Measurements from ENCODE around the gene SPOCK2.
"Not testable (repeated sequence)": the region's sequence is repeated elsewhere in the genome, so short reads cannot be mapped to it uniquely, and the experiment has no call there.

Gene SPOCK2

DNA sequence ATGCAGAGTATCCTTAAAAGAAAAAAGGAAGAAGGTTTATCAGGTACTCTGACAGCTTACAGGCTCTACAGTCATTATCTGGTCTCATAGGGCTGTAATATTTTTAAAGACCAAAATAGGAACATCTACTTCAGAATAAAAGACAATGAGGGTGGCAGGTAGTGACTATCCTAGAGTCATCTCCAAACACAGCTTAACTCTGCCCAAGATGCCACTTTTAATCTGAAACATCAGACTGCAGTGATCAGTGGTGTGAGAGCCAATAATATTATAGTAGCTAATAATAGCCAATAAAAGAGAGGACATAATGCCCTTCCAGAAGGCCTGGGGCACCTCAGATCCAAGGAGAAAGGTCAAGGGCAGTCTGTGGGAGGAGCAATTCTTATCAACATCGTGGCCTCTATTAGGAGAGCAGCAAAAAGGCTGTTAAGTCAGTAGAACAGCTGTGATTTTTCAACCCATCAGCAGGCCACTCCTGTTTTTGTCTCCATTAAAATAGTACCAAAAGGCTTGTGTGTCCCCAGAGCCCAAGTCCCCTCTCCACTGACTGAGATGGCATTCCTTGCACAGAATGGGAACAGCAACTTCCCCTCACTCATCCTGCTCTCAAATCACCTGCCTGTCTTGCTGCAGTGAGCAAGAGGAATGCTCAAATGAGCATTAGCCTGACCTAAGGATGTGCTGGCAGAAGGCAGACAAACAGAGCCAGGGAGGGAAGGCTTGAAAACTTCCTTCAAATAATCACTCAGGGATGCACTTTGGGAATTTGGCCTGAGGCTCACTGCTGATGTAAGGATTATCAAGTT is 20.7 kb upstream of the SPOCK2 start:
- in situ Hi-C loops (cut with MboI; ENCODE audit: low sequenced_read_pairs): no loop called here

DNA sequence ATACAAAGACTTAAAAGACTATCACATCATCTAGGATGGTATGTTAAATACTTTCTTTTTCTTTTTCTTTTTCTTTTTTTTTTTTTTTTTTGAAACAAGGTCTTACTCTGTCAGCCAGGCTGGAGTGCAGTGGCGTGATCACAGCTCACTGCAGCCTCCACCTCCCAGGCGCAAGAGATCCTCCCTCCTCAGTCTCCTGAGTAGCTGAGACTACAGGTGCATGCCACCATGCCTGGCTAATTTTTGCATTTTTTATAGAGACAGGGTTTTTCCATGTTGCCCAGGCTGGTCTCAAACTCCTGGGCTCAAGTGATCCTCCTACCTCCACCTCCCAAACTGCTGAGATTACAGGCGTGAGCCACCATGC is 19.6 kb upstream of the SPOCK2 start:
- in situ Hi-C loops (cut with MboI; ENCODE audit: low sequenced_read_pairs): not testable (repeated sequence)

DNA sequence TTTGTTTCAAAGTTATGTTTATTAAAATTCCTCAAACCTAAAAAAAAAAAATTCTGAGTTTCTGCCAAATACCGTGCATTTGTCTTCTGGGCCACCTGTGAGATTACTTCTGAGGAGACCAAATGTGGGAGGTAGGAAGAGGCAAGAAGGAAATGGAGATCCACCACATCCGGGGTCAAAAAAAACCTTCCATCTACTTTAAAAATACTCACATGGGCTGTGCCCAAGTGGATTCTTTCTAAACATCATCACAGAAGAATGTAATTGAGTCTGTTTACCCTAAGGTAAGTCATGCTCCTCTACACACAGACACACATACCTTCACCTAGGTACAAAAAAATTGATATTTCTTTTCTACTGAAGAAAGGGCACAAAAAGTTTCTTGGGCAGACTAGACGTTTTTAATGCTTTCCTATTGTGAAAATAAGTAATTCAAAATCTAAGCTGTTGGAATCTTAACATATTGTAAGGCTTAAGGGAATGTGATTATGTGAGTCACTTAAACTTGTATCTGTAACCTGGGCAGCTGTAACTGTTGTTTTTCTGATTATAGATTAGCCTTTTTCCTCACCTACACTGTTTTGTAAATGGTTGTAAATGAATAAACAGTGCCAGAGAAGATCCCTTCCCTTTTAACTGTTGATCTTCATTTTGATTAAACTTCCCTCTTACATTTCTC is 19.1 kb upstream of the SPOCK2 start:
- in situ Hi-C loops (cut with MboI; ENCODE audit: low sequenced_read_pairs): no loop called here

DNA sequence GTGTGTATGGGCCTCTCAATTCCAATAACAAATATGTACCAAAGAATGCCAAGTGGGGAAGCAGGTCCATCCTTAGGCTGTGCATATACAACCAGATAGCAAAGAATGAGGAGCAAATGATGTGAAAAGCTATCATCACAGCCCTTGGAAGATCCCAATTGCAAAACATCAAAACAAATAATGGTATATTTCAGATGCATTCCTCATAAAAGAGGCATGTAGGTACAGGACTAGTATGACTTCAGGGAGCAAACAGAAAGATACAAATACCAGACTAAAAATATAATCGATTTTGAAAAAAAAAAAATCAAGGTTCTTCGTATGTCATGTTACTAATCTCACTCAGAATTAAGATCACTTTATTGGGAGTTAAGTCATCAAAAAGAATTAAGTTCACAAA is 18.5 kb upstream of the SPOCK2 start:
- in situ Hi-C loops (cut with MboI; ENCODE audit: low sequenced_read_pairs): no loop called here

DNA sequence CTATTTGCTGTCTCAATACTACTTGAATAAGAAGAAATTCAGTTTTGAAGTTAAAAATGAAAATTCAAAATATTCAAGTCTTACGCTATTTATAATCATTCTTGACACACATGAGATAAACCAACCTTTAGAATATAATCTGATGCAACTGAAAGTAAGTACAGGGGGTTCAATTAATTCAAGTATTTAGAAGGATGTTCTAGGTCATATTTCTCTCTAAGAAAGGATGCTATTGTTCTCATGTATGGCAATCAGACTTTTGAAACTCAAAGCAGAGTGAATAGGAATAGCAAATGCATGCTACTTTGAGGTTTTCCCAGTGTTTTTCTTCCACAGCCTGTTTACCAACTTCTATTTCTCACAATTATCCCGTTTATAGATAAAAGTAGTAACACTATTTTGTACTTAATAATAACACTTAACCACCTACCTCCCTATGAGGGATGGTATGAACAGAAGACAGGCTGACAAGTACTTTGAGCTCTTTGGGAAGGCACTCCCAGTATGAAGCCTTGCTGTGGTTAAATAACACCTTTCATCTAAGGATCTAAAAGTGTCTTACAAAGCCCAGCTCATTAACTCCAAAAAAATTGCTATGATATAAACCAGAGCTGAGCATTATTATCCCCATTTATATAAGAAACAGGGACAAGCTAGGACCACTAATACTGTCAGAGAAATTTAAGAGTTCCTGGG is 18.0 kb upstream of the SPOCK2 start:
- in situ Hi-C loops (cut with MboI; ENCODE audit: low sequenced_read_pairs): no loop called here

DNA sequence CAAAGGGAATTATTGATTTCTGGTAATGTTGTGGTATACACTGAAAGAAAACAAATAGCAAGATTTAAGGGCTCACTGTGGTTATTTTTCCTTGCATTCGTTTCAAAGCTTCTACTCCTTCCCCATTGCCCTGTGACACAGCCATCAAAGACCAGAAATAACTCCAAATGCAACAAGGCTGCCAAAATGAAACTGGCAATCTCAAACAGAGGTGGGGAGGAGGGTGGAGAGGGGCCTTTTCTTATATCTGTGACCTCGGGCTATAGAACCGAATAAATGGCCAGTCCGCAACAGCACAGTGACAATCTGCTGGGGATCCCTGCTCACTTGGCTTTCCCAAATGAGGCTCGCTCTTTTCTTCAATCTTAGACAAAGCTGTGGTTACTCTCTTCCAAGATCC is 17.4 kb upstream of the SPOCK2 start:
- in situ Hi-C loops (cut with MboI; ENCODE audit: low sequenced_read_pairs): no loop called here

DNA sequence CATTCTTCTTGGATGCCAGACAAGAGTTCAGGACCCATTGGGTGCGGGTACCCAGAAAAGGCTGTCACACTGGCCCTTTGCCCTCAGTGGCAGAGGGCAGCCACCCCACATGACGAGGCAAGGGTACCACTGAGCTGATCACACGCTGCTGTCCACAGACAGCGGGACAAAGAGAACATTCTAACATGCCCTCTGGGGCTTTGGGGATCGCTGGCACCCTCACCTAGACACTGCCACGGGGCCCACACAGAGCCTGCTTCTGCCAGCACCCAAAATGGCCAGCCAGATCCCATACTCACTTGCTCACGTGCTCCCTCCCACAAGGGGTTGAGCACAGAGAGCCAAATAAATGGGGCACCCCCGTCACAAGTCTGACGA is 16.7 kb upstream of the SPOCK2 start:
- in situ Hi-C loops (cut with MboI; ENCODE audit: low sequenced_read_pairs): no loop called here

DNA sequence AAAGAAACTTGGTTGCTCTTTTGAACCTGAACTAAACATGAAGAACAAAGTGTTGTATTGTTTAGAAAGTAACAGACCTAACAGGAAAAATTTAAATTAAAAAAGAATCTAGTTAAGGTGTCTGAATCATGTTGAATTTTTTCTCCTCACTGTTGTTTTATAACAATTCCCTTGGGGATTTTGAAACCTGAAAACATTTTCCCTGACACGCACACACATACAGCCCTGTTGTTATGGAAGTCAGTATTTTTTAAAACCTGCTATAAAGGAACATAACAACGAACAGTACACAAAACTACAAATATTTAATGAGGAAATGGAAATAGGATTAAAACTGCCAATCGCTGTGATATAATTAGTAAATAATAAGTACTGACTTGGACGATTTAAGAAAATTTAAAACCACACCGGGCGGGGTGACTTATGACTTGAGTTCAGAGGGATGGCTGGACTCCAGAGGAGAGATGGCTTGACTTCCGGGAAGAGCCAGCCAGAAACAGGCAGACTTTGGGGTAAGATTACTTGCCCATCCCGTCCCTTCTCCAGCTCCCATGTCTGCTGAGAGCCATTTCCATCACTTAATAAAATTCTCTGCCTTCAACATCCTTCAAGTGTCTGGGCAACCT is 16.2 kb upstream of the SPOCK2 start:
- in situ Hi-C loops (cut with MboI; ENCODE audit: low sequenced_read_pairs): no loop called here

DNA sequence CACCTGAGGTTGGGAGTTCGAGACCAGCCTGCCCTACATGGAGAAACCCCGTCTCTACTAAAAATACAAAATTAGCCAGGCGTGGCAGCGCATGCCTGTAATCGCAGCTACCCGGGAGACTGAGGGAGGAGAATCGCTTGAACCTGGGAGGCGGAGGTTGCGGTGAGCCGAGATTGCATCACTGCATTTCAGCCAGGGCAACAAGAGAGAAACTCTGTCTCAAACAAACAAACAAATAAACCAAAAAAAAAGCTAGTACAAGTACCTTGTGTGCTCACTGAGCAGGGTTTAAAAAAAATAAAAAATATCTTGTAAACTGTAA is 11.2 kb upstream of the SPOCK2 start:
- in situ Hi-C loops (cut with MboI; ENCODE audit: low sequenced_read_pairs): no loop called here

DNA sequence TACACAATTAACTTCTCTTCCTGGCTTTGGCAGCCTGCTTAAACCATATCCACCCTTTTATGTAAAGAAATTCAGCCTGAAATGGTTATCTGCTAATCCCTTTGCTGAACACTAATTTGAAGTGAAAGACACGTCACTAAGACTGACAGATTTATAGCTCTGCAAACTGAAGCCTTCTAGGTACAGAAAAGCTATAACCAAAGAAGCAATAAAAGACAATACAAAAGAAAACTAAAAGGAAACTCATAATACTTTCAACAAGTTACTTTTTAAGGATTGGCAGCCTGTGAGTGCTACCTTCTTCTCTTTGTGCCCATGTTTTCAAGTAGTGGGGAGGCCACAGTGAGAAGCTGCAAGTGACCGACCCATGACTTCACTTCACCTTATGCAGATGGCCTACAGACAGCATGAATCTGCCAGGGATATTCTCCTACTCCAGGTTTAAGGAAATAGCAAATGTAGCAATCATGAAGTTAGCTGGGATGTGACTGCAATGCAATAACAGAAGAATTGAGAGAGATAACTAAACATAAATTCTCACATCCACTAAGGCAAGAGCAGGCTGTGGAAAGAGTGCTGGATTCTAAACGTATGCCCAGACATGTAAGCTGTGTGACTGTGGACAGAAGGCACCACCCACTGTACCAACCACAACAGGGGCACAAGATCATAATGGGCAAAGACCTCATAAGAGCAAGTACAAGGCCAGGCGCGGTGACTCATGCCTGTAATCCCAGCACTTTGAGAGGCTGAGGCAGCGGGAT is 10.7 kb upstream of the SPOCK2 start:
- in situ Hi-C loops (cut with MboI; ENCODE audit: low sequenced_read_pairs): no loop called here

DNA sequence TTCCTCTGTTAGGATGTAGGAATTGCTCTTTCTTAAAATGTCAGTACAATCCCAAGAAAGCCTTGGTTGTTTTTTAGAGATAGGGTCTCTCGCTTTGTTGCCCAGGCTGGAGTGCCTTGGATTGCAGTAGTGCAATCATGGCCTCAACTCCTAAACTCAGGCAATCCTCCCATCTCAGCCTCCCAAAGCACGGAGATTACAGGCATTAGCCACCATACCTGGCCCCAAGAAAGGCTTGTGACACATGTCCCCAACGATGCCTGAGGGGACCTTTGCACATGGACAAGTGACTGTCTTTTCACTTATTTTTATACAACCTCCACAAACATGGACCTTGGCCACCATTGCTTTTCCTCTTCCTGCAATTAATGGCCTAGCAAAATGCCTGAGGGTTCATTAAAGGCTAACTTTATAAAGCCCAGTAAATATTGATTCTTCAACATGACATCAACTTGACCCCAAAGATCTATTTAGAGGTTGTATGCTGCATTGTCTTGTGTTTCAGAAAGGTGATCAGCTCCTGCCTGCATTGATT is 10.0 kb upstream of the SPOCK2 start:
- in situ Hi-C loops (cut with MboI; ENCODE audit: low sequenced_read_pairs): no loop called here

DNA sequence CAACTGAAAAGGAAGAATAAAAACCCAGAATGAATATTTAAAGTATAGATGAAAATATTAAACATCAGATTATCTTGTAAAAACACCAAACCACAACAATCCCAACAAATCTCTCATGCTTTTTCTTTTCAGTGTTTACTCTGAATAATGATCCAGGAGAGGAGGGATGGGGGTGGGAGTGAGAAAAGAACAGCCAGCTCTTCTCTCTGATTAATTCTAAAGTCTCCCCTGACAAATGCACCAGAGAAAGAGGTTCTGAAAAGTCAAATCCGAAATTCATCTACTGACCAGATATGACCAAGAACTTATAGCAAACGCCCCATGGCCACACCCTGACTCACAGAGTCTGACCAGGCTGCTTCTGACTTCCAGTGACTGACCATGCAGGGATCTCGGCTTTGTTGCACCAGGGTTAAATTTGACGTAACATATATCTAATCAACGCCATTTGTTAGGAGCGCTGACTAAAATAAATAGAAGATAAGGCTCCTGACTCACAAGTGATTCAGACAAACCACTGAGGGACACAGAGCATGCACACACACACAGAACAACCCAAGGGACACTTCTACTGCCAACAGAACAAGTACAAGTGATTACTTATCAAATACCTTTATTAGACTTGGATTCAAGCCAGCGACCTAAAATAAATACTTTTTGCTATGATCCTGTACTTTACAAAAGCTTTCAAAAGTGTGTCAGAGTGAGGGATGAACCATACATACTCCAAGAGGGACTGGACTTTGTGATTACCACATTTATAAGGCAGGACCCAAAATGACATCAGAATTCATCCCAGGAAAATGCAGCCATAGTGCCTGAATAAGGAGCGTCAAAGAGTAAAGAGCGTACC is 9.3 kb upstream of the SPOCK2 start:
- in situ Hi-C loops (cut with MboI; ENCODE audit: low sequenced_read_pairs): no loop called here

DNA sequence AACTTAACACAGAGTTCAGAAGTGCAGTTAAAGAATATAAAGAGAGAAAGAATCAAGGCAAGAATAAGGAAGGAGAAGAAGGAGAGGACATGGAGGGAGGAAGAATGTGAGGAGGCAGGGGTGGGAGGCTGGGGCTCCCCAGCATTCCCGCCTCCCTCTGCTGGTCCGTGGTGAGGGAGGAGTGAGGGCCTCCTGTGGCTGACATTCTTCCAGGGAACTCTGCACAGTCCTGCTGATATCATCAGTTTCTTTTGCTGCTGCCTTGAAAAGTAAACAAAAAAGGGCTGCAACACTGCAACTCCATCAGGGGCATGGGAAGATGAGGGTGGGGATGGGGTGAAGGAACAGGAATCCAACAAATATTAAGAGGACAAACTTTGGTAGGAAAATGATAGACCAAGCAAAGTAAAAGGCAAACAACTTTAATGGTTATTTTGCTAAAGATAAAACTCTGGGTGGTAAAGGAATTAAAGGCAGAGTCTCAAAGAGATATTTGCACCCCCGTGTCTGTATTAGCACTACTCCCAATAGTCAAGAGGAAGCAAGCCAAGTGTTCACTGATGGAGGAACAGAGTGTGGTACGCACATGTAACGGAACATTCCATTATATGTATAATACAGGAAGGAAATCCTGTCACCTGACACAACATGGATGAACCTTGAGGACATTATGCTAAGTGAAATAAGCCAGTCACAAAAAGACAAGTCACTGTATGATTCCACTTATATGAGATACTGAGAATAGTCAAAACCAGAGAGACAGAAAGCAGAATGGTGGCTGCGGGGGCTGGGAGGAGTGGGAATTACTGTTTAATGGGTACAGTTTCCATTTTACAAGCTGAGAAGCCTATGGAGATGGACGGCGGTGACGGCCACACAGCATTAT is 8.0 kb upstream of the SPOCK2 start:
- in situ Hi-C loops (cut with MboI; ENCODE audit: low sequenced_read_pairs): no loop called here

DNA sequence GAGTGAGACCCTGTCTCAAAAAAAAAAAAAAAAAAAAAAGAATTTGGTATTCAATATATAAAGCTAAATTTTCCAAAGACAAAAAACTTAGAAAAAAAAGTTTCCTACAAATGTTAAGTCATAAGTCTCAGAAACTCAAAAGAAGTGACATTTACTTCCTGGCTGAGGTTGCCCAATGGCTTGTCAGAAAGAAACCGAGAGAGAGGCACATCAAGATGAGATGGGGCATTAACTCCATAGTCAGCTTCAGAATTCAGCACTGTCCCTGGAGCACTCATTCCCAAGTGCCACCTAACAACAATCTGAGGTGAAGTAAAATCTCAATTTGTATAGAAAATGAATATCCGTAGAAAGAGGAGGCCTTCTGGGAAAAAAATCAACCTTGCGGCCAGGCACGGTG is 6.8 kb upstream of the SPOCK2 start:
- in situ Hi-C loops (cut with MboI; ENCODE audit: low sequenced_read_pairs): no loop called here

DNA sequence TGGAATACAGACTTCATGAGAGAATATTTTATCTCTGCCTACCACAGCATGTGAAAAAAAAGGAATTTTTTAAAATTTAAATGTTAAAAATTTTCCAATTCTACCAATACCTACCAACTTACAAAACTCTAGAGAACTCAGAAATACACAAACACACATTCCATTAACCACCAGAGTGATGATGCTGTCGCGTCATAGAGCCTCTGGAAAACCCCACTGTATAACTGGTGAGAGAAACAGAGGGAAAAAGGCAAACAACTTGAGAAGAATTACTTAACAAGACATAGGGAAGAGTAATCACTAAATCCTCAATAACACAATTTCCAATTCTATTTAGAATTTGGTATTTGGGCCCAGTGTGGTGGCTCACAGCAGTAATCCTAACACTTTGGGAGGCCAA is 6.2 kb upstream of the SPOCK2 start:
- in situ Hi-C loops (cut with MboI; ENCODE audit: low sequenced_read_pairs): no loop called here

DNA sequence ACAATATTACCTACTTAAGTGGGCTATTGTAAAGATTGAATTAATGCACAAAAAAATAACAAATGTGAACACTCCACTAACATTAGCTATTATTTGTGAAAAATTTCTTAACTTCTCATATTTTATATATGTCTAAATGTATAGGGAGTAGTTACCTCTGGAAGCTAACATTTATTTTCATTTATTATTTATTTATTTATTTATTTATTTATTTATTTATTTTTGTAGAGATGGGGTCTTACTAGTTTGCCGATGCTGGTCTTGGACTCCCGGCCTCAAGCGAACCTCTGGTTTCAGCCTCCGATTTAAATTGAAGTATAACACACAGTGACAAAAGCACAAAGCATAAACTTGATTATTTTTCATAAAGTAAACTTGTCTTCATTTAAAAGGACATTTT is 5.1 kb upstream of the SPOCK2 start:
- in situ Hi-C loops (cut with MboI; ENCODE audit: low sequenced_read_pairs): no loop called here

DNA sequence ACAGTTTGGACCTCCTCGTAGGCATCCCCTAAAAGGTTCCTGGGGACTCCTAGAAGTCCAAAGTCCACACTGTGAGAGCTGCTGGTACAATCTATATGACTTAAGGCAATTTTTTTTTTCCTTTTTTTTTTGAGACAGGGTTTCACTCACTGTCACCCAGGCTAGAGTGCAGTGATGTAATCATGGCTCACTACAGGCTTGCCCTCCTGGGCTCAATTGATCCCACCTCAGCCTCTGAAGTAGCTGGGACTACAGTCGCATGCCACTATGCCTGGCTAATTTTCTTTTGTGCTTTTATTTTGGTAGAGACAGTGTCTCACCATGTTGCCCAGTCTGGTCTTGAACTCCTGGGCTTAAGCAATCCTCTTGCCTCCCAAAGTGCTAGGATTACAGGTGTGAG is 4.6 kb upstream of the SPOCK2 start:
- in situ Hi-C loops (cut with MboI; ENCODE audit: low sequenced_read_pairs): no loop called here

DNA sequence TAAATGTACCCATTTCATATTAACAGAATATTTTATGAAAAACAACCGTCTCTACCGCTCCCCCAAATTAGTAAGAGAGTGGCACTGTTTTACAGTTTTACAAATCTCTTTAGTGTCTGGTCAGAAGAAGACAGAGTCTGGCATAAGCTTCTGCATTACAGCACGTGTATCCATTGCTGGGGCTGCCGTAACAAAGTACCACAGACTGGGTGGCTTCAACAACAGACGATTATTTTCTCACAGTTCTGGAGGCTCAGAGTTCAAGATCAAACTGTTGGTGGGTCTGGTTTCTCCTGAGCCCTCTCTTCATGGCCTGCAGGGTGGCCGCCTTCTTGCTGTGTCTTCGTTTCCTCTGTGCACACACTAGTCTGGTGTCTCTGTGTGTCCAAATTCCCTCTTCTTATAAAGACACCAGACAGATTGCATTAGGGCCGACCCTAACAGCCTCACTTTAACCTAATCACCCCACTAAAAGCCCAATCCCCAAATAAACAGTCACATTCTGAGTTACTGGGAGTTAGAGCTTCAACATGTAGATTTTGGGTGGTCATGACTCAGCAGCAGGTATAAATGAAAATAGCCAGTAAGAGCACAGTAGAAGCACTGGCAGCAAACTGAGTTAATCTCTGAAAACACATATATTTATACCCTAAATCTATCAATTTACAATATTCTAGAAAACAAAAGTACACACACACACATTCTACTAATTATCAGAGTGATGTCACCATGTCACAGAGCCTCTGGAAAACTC is 4.0 kb upstream of the SPOCK2 start:
- in situ Hi-C loops (cut with MboI; ENCODE audit: low sequenced_read_pairs): no loop called here
